ENCODE data around the gene AFG3L2.

- no peak for TF ChIP-seq POLR2A (IDR thresholded peaks at IDR 0.05)
- TF ChIP-seq, protein P1, sequence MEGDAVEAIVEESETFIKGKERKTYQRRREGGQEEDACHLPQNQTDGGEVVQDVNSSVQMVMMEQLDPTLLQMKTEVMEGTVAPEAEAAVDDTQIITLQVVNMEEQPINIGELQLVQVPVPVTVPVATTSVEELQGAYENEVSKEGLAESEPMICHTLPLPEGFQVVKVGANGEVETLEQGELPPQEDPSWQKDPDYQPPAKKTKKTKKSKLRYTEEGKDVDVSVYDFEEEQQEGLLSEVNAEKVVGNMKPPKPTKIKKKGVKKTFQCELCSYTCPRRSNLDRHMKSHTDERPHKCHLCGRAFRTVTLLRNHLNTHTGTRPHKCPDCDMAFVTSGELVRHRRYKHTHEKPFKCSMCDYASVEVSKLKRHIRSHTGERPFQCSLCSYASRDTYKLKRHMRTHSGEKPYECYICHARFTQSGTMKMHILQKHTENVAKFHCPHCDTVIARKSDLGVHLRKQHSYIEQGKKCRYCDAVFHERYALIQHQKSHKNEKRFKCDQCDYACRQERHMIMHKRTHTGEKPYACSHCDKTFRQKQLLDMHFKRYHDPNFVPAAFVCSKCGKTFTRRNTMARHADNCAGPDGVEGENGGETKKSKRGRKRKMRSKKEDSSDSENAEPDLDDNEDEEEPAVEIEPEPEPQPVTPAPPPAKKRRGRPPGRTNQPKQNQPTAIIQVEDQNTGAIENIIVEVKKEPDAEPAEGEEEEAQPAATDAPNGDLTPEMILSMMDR (IDR thresholded peaks at IDR 0.05) = no peak
These were observed 3.3 kb downstream of the AFG3L2 start for GRCh38 chr18:12373771-12374116.
